AG09319 (cell line): ENCODE results near the gene GOLPH3.
"Not testable (repeated sequence)": the region's sequence is repeated elsewhere in the genome, so short reads cannot be mapped to it uniquely, and the experiment has no call there.

Source experiments
- DNase-seq: peaks from one replicate; pipeline ENCODE4 v3.0.0-alpha.2; 2010; ENCODE audit warnings: low read depth; ENCODE audit errors: extremely low read depth
- CTCF ChIP-seq: IDR thresholded peaks from 2 replicates; pipeline ENCODE4 v1.5.1; 2011; ENCODE audit warnings: low read depth, mild to moderate bottlenecking, inconsistent platforms, low read length, moderate library complexity

The GOLPH3 gene

GRCh38 chr5:32131604-32132003, 42.5 kb downstream of the GOLPH3 start:
- no peak for TF ChIP-seq CTCF
- DNase-seq = no peak

- no peak for DNase-seq
- no peak for TF ChIP-seq CTCF
Observed at GRCh38 chr5:32130865-32131264, 43.3 kb downstream of the GOLPH3 start.

GRCh38 chr5:32129074-32129598, 45.0 kb downstream of the GOLPH3 start:
- no peak for DNase-seq
- TF ChIP-seq CTCF = no peak

GRCh38 chr5:32127711-32128110, 46.4 kb downstream of the GOLPH3 start:
- no peak for DNase-seq
- no peak for TF ChIP-seq CTCF

GRCh38 chr5:32126691-32127090, 47.4 kb downstream of the GOLPH3 start:
- DNase-seq = no peak

GRCh38 chr5:32123889-32124676, 50.0 kb downstream of the GOLPH3 start:
- no peak for DNase-seq
- no peak for TF ChIP-seq CTCF

More at GRCh38 chr5:32126691-32127090, 47.4 kb downstream of the GOLPH3 start:
- no peak for TF ChIP-seq CTCF

- no peak for DNase-seq
- TF ChIP-seq CTCF = no peak
Observed at GRCh38 chr5:32123058-32123805, 50.9 kb downstream of the GOLPH3 start.

GRCh38 chr5:32118922-32119321, 55.2 kb downstream of the GOLPH3 start:
- not testable (repeated sequence) for DNase-seq
